ENCODE measurements around the gene PAPPA2. TPM values are rescaled to one million over a fixed set of nuclear protein-coding genes. Genes with fewer than 3 reads are reported as not detected.

PAPPA2 gene
- total and polyA plus RNA-seq, 2 of the 8 experiments (the other 6 are each of a cell fraction or from before 2014, with no cell fraction given), result 0.08 to 0.88 TPM

DNA sequence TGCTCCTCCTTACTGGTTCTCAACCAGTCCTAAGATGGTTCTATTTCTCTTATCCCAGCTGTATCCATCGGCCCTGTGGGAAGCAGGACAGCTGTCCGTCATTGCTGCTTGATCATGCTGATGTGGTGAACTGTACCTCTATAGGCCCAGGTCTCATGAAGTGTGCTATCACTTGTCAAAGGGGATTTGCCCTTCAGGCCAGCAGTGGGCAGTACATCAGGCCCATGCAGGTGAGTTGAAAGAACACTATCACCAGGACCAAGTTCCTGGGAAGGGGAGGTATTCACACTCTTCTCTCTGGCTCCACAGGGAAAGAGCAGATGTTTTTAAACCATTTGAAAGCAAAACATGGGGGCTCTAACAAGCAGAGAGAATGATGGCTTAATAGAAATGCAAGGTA lies 302.6 kb downstream of the PAPPA2 start:
- ChIA-PET POLR2A (ENCODE audit: partially characterized antibody) (no interaction called here), CTCF (ENCODE audit: partially characterized antibody) (interaction anchor here (0.7 to 3.1 kb wide), 10 partner anchors 10 to 399 kb away, joined by 3 to 14 read pairs (median 4); no protein-coding TSS in a partner anchor)
- DNase-seq (ENCODE audit: low read depth in 1 of 2, low spot score in 2 of 2), result no peak
- Histone ChIP-seq H2AK5ac (ENCODE audit: low read depth, low read length) (no peak overlapping the region), H3K18ac (ENCODE audit: extremely low read depth, low read length) (no peak overlapping the region), H3K4me2 (ENCODE audit: insufficient read depth in 1 of 2, low read depth in 2 of 2, low read length in 2 of 2) (no peak overlapping the region), H3K9ac (replicated peaks in 1 of 4; ENCODE audit: extremely low read depth in 1 of 4, low read depth in 3 of 4, low read length in 3 of 4) (no peak overlapping the region), H4K20me1 (replicated peaks in 1 of 2; ENCODE audit: control insufficient read depth in 1 of 2, insufficient read depth in 2 of 2, low read length in 2 of 2) (no peaks in the 10 kb centered on the region), H2BK120ac (replicated peaks; ENCODE audit: low read depth, low read length) (no peak overlapping the region), H3K23me2 (ENCODE audit: low read depth, low read length) (no peaks in the 10 kb centered on the region), H2BK20ac (ENCODE audit: low read length) (no peak overlapping the region), H3K4ac (replicated peaks; ENCODE audit: insufficient read length, low read depth, low read length) (no peak overlapping the region), H4K8ac (ENCODE audit: extremely low read depth, insufficient read depth, low read length) (no peak overlapping the region), H3K79me2 (ENCODE audit: control insufficient read depth in 1 of 2, insufficient read depth in 2 of 2, low read length in 2 of 2) (no peaks in the 10 kb centered on the region), H3K4me3 (ENCODE audit: extremely low read depth in 1 of 4, insufficient read depth in 2 of 4, low read depth in 3 of 4, low read length in 4 of 4) (no peak overlapping the region), H2BK12ac (ENCODE audit: low read depth, low read length) (no peak overlapping the region), H3K56ac (replicated peaks; ENCODE audit: insufficient read length, low read depth, low read length) (no peak overlapping the region), H3K27me3 (replicated peaks in 1 of 4; ENCODE audit: control insufficient read depth in 3 of 4, extremely low read depth in 1 of 4, insufficient read depth in 3 of 4, low read length in 3 of 4) (no peaks in the 10 kb centered on the region), H4K91ac (replicated peaks; ENCODE audit: insufficient read length, low read length) (no peak overlapping the region), H4K5ac (ENCODE audit: insufficient read length, low read depth, low read length) (no peak overlapping the region), H3K4me1 (replicated peaks in 1 of 4; ENCODE audit: control insufficient read depth in 3 of 4, insufficient read depth in 4 of 4, low read length in 3 of 4) (no peaks in the 10 kb centered on the region), H3K14ac (ENCODE audit: insufficient read length) (no peak overlapping the region), H2BK15ac (ENCODE audit: low read length) (no peak overlapping the region), H2BK5ac (ENCODE audit: low read depth, low read length) (no peak overlapping the region), H2AFZ (ENCODE audit: low read length) (no peak overlapping the region), H3K79me1 (ENCODE audit: low read depth, low read length) (no peaks in the 10 kb centered on the region), H3K9me3 (ENCODE audit: insufficient read depth in 2 of 2, low read depth in 1 of 2, low read length in 1 of 2) (no peaks in the 10 kb centered on the region), H3K27ac (ENCODE audit: low read depth, low read length) (no peak overlapping the region), H3K36me3 (ENCODE audit: control insufficient read depth in 2 of 4, insufficient read depth in 4 of 4, low read length in 3 of 4) (no peaks in the 10 kb centered on the region), H3K23ac (ENCODE audit: insufficient read length) (no peak overlapping the region)
- WGBS, 2 experiments (ENCODE audit: extremely low coverage in 1 of 2, insufficient coverage in 1 of 2, insufficient read length in 1 of 2, insufficient replicate concordance in 2 of 2, low coverage in 1 of 2, low lambda C conversion rate in 2 of 2, missing lambda C conversion rate in 1 of 2), result 97% methylated on average over 2 of the region's 2 CpGs; no CpG with 5 or more reads in 1 of the 2 experiments
- TF ChIP-seq, protein P1, sequence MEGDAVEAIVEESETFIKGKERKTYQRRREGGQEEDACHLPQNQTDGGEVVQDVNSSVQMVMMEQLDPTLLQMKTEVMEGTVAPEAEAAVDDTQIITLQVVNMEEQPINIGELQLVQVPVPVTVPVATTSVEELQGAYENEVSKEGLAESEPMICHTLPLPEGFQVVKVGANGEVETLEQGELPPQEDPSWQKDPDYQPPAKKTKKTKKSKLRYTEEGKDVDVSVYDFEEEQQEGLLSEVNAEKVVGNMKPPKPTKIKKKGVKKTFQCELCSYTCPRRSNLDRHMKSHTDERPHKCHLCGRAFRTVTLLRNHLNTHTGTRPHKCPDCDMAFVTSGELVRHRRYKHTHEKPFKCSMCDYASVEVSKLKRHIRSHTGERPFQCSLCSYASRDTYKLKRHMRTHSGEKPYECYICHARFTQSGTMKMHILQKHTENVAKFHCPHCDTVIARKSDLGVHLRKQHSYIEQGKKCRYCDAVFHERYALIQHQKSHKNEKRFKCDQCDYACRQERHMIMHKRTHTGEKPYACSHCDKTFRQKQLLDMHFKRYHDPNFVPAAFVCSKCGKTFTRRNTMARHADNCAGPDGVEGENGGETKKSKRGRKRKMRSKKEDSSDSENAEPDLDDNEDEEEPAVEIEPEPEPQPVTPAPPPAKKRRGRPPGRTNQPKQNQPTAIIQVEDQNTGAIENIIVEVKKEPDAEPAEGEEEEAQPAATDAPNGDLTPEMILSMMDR (IDR thresholded peaks at IDR 0.05; ENCODE audit: control extremely low read depth in 1 of 3, insufficient read depth in 1 of 3, low read depth in 1 of 3, low read length in 3 of 3), result peak; percentile 35 to 60 (median 42); a peak in 3 of 4 replicates
- peak; percentile 21 to 41; a peak in 2 of 4 replicates for TF ChIP-seq RAD21 (IDR thresholded peaks at IDR 0.05 in 1 of 2, conservative IDR thresholded peaks at IDR 0.05 in 1 of 2; ENCODE audit: low read depth in 2 of 2, low read length in 2 of 2)
- TF ChIP-seq GTF2F1 (IDR thresholded peaks at IDR 0.05; ENCODE audit: borderline replicate concordance, low read depth, low read length), result no peak
- FAIRE-seq, result no peak
